K562 (cell line): ENCODE results near the gene LMBR1. TPM values are rescaled to one million over a fixed set of nuclear protein-coding genes. Genes with fewer than 3 reads are reported as not detected.

Source experiments
- ATAC-seq: fragments of 200-7000 bp; cut with Tn5 transposase; 3 replicates; pipeline ENCODE4 v1.9.1; 2020; ENCODE audit warnings: moderate library complexity
- BruUV-seq: library from RNA; stranded (reverse); fragments of 400-500 nt; replicated peaks from 2 replicates; lab custom pipeline; 2021; lab: Mats Ljungman, UMichigan
- CTCF ChIA-PET: fragments of 300-600 bp; formaldehyde crosslinking; extraction: SDS; loops from one replicate; lab custom pipeline; 2021; ENCODE audit warnings: low intra/inter-chr PET ratio; lab: Yijun Ruan, JAX
- POLR2A ChIA-PET: fragments of 300-600, 350-650 bp; sonication (Branson Sonifier 250); formaldehyde crosslinking; extraction: SDS; loops from one replicate; lab custom pipeline; 2021; ENCODE audit warnings: antibody characterized with exemption, inconsistent platforms; lab: Yijun Ruan, JAX
- DNase-seq, 4 experiments: peaks; one replicate each; pipeline versions ENCODE4 v3.0.0 to v3.0.0-alpha.2; 2011 to 2018; ENCODE audit warnings: low spot score in 3 of 4, mixed read lengths in 3 of 4; ENCODE audit errors: extremely low read depth in 1 of 4
- FAIRE-seq: peaks from 2 replicates; lab custom pipeline; 2011; peaks lifted over from hg19 to GRCh38; lab: Jason Lieb, UNC
- H2AFZ ChIP-seq: 2 replicates; pipeline ENCODE4 v1.6.0; 2011; ENCODE audit warnings: low read depth, low read length, control low read depth, inconsistent platforms
- H3K27ac ChIP-seq: fragments of 200-600 bp; 3 replicates; pipeline ENCODE4 v1.8.0; 2011; ENCODE audit warnings: low read depth, mild to moderate bottlenecking, control low read depth, inconsistent platforms, low read length, moderate library complexity, mixed read lengths; ENCODE audit errors: extremely low read depth
- H3K27me3 ChIP-seq, 2 experiments: fragments of 300-600 bp in 1 of 2; 2 replicates in 1 of 2; 3 replicates in 1 of 2; pipeline versions ENCODE4 v1.6.0 to v1.8.0; 2011; ENCODE audit warnings: inconsistent platforms in 2 of 2, low read length in 2 of 2, mild to moderate bottlenecking in 1 of 2, mixed read lengths in 1 of 2, moderate library complexity in 1 of 2; ENCODE audit not compliant: control insufficient read depth in 2 of 2, insufficient read depth in 2 of 2
- H3K36me3 ChIP-seq: fragments of 300-600 bp; 3 replicates; pipeline ENCODE4 v1.8.0; 2011; ENCODE audit warnings: mild to moderate bottlenecking, low read length, inconsistent platforms; ENCODE audit not compliant: control insufficient read depth, insufficient read depth
- H3K4me1 ChIP-seq, 2 experiments: fragments of 200-600 bp in 1 of 2; replicated peaks in 1 of 2; 2 replicates in 1 of 2; 3 replicates in 1 of 2; pipeline versions ENCODE4 v1.5.1 to v1.8.0; 2011; ENCODE audit warnings: inconsistent platforms in 2 of 2, low read length in 2 of 2, mild to moderate bottlenecking in 1 of 2, mixed read lengths in 1 of 2, moderate library complexity in 1 of 2; ENCODE audit not compliant: control insufficient read depth in 2 of 2, insufficient read depth in 2 of 2
- H3K4me2 ChIP-seq: 2 replicates; pipeline ENCODE4 v1.6.1; 2011; ENCODE audit warnings: low read length, control low read depth, inconsistent platforms, mixed read lengths; ENCODE audit not compliant: insufficient read depth
- H3K4me3 ChIP-seq: fragments of 200-600 bp; sonication (generic), shearing (Covaris generic); 2 replicates; pipeline ENCODE4 v1.5.1; 2016; ENCODE audit warnings: control low read depth, inconsistent platforms
- H3K79me2 ChIP-seq: fragments of 200-600 bp; 3 replicates; pipeline ENCODE4 v1.8.0; 2011; ENCODE audit warnings: low read length, inconsistent platforms; ENCODE audit not compliant: control insufficient read depth, insufficient read depth
- H3K9ac ChIP-seq, 2 experiments: 2 replicates each; pipeline versions ENCODE4 v1.6.0 to v1.6.1; 2011; ENCODE audit warnings: low read depth in 2 of 2, low read length in 2 of 2, control low read depth in 1 of 2, inconsistent platforms in 1 of 2, mild to moderate bottlenecking in 1 of 2, mixed read lengths in 1 of 2; ENCODE audit not compliant: insufficient read depth in 1 of 2
- H3K9me1 ChIP-seq: one replicate; pipeline ENCODE4 v1.6.0; 2011; ENCODE audit warnings: inconsistent platforms, mild to moderate bottlenecking, low read length, moderate library complexity; ENCODE audit not compliant: control insufficient read depth, insufficient read depth
- H3K9me3 ChIP-seq: replicated peaks from 2 replicates; pipeline ENCODE4 v1.5.1; 2011; ENCODE audit warnings: low read depth, low read length, inconsistent platforms; ENCODE audit not compliant: control insufficient read depth, insufficient read depth
- H4K20me1 ChIP-seq: replicated peaks from 2 replicates; pipeline ENCODE4 v1.6.1; 2011; ENCODE audit warnings: low read length, inconsistent platforms, mixed read lengths; ENCODE audit not compliant: control insufficient read depth, insufficient read depth
- ZNF354B ChIP-seq: fragments of 250-450 bp; sonication (Bioruptor Pico); IDR thresholded peaks from 2 replicates; pipeline ENCODE4 v1.4.0; 2020
- WGBS: fragments of 100-300 bp; shearing (Covaris generic); methylation state at CpG from one replicate; pipeline ENCODE4 v1.1.6; 2016; ENCODE audit warnings: low coverage, mixed read lengths; ENCODE audit not compliant: insufficient coverage; ENCODE audit errors: missing lambda C conversion rate; 5-methylcytosine and 5-hydroxymethylcytosine counted together
- in situ Hi-C: fragments of 300-500 bp; cut with MboI; formaldehyde crosslinking; loops from 4 replicates; pipeline ENCODE4 v1.15.0; 2018; ENCODE audit warnings: inconsistent platforms, mixed read lengths
- intact Hi-C: fragments of 100-400 bp; cut with micrococcal nuclease; formaldehyde crosslinking; loops from 2 replicates; pipeline ENCODE4 v1.14.2; 2022
- polyA plus RNA-seq, 8 experiments: library from polyadenylated mRNA; depleted of rRNA in 4 of 8; stranded (reverse) in 5 of 8; unstranded in 3 of 8; fragments of >200 nt; fragmentation: Nextera tagmentation in 2 of 8; fragmentation: Illumina TruSeq in 1 of 8; extraction: Ambion mirVana in 2 of 8; extraction: Trizol in 1 of 8; gene quantifications; 2 replicates each; pipeline versions ENCODE4 v1.2.1 to v1.2.3, GENCODE V29; 2011 to 2014; ENCODE audit warnings: inconsistent platforms in 1 of 8, missing spikeins in 1 of 8
- total RNA-seq, 7 experiments: library from RNA; depleted of rRNA in 6 of 7; stranded (reverse); fragments of >200 nt in 6 of 7; fragmentation: Illumina TruSeq in 2 of 7; extraction: Trizol in 2 of 7; gene quantifications; 2 replicates each; pipeline versions ENCODE4 v1.2.1 to v1.2.3, GENCODE V29; 2011 to 2021; ENCODE audit warnings: low replicate concordance in 1 of 7
- TF ChIP-seq, protein P1 (sequence below), 3 experiments: fragments of 200-800 bp in 1 of 3; fragments of 250-450 bp in 1 of 3; fragments of 450-650 bp in 1 of 3; sonication (Bioruptor Pico) in 1 of 3; sonication (Bioruptor generic) in 1 of 3; formaldehyde crosslinking in 1 of 3; IDR thresholded peaks; 2 replicates each; pipeline versions ENCODE4 v1.6.1 to v1.8.0; 2016 to 2022; ENCODE audit warnings: mild to moderate bottlenecking in 2 of 3, missing genetic modification characterization in 2 of 3, missing compliant biosample characterization in 1 of 3, moderate library complexity in 1 of 3

Gene LMBR1
- total and polyA plus RNA-seq, 9 of the 15 experiments (the other 6 are each of a cell fraction or from before 2014, with no cell fraction given): 7.7 to 90.0 (median 59.9) TPM

GRCh38 chr7:156907656-156908055 is 14.7 kb upstream of the LMBR1 start:
- no peak overlapping the region for H3K4me3 ChIP-seq
- H3K36me3 ChIP-seq: no peaks in the 10 kb centered on the region
- no peaks in the 10 kb centered on the region for H3K27me3 ChIP-seq
- H3K27ac ChIP-seq: no peak overlapping the region
- no peaks in the 10 kb centered on the region for H3K9me1 ChIP-seq
- H2AFZ ChIP-seq: no peak overlapping the region
- intact Hi-C loops (loop anchor here (2.0 to 10.0 kb wide), 4 partner anchors 43 to 365 kb away; partner anchors contain the start of gene UBE3C), in situ Hi-C loops (no loop called here)
- FAIRE-seq: no peak
- no peaks in the 10 kb centered on the region for H4K20me1 ChIP-seq
- BruUV-seq: no TSS peak
- 54% methylated on average over 4 of the region's 4 CpGs for WGBS
- DNase-seq: no peak
- H3K9me3 ChIP-seq: no peaks in the 10 kb centered on the region
- H3K9ac ChIP-seq: no peak overlapping the region
- H3K4me1 ChIP-seq: peaks cover 3 to 5% of the 10 kb centered on the region in 2 experiments; a peak in 3 of 5 replicates
- ChIA-PET POLR2A (no interaction called here), CTCF (interaction anchor here (1.2 to 2.0 kb wide), 2 partner anchors 343 to 366 kb away, joined by 8 to 18 read pairs; no protein-coding TSS in a partner anchor)
- no peak overlapping the region for H3K4me2 ChIP-seq
- TF ChIP-seq, protein P1, sequence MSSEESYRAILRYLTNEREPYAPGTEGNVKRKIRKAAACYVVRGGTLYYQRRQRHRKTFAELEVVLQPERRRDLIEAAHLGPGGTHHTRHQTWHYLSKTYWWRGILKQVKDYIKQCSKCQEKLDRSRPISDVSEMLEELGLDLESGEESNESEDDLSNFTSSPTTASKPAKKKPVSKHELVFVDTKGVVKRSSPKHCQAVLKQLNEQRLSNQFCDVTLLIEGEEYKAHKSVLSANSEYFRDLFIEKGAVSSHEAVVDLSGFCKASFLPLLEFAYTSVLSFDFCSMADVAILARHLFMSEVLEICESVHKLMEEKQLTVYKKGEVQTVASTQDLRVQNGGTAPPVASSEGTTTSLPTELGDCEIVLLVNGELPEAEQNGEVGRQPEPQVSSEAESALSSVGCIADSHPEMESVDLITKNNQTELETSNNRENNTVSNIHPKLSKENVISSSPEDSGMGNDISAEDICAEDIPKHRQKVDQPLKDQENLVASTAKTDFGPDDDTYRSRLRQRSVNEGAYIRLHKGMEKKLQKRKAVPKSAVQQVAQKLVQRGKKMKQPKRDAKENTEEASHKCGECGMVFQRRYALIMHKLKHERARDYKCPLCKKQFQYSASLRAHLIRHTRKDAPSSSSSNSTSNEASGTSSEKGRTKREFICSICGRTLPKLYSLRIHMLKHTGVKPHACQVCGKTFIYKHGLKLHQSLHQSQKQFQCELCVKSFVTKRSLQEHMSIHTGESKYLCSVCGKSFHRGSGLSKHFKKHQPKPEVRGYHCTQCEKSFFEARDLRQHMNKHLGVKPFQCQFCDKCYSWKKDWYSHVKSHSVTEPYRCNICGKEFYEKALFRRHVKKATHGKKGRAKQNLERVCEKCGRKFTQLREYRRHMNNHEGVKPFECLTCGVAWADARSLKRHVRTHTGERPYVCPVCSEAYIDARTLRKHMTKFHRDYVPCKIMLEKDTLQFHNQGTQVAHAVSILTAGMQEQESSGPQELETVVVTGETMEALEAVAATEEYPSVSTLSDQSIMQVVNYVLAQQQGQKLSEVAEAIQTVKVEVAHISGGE (CRISPR knock-in tag; IDR thresholded peaks at IDR 0.05): no peak
- 0 out of 2 replicates have a peak, but pooled peaks have one; percentile 25 for TF ChIP-seq ZNF354B
- ATAC-seq: no peak
- H3K79me2 ChIP-seq: no peaks in the 10 kb centered on the region
